Prostate gland (tissue), 2 donors: ENCODE results near the gene C12orf54.

ENCODE experiments used
- POLR2A ChIP-seq: fragments of 450-650 bp; IDR thresholded peaks from one replicate; pipeline ENCODE4 v1.6.1; 2016; ENCODE audit warnings: antibody characterized with exemption, mild to moderate bottlenecking
- POLR2AphosphoS5 ChIP-seq: sonication (generic); formaldehyde crosslinking; IDR thresholded peaks from one replicate; pipeline ENCODE4 v1.6.1; 2017; ENCODE audit warnings: antibody characterized with exemption
- TF ChIP-seq, protein P1 (sequence below), 4 experiments: fragments of 200-600 bp in 2 of 4; fragments of 450-650 bp in 2 of 4; sonication (generic) in 2 of 4; IDR thresholded peaks; 1 replicate in 3 of 4; 2 replicates in 1 of 4; pipeline ENCODE4 v1.5.1; 2016 to 2019; ENCODE audit warnings: antibody characterized with exemption in 4 of 4, mild to moderate bottlenecking in 2 of 4, moderate library complexity in 2 of 4

DNA sequence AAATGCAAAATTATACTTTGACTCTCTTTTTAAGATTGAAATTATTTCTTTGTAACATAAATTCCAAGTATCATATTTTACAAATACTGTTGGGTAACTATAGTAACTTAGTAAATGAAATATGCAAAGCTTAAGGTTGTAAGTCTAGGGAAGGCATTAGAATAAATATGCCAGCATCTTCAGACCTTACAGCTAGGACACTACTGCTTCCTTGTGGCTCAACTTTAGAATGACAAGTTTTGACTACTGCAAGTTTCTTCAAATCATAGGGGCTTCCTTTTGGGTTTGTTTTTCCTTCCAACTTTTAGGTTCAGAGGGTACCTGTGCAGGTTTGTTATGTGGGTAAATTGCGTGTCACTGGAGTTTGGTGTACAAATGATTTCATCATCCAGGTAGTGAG, 27.6 kb upstream of the C12orf54 start:
- TF ChIP-seq, protein P1, sequence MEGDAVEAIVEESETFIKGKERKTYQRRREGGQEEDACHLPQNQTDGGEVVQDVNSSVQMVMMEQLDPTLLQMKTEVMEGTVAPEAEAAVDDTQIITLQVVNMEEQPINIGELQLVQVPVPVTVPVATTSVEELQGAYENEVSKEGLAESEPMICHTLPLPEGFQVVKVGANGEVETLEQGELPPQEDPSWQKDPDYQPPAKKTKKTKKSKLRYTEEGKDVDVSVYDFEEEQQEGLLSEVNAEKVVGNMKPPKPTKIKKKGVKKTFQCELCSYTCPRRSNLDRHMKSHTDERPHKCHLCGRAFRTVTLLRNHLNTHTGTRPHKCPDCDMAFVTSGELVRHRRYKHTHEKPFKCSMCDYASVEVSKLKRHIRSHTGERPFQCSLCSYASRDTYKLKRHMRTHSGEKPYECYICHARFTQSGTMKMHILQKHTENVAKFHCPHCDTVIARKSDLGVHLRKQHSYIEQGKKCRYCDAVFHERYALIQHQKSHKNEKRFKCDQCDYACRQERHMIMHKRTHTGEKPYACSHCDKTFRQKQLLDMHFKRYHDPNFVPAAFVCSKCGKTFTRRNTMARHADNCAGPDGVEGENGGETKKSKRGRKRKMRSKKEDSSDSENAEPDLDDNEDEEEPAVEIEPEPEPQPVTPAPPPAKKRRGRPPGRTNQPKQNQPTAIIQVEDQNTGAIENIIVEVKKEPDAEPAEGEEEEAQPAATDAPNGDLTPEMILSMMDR (IDR thresholded peaks at IDR 0.05) = peak in 2 of 4 experiments; percentile 25 to 36
- TF ChIP-seq POLR2A (no peak), POLR2AphosphoS5 (no peak)
